SK-N-DZ (cell line): ENCODE data around the gene PSMG4.
"Not testable (repeated sequence)": the region's sequence is repeated elsewhere in the genome, so short reads cannot be mapped to it uniquely, and the experiment has no call there.

Experiments
- DNase-seq: peaks from one replicate; pipeline ENCODE4 v3.0.0-alpha.2; 2015; ENCODE audit warnings: low spot score

PSMG4 gene

GRCh38 chr6:3230256-3230882, 28.4 kb upstream of the PSMG4 start:
- no peak for DNase-seq

- peak; percentile 73 for DNase-seq
Measured at GRCh38 chr6:3230900-3231246, 27.9 kb upstream of the PSMG4 start.

- peak; percentile 87 for DNase-seq
Measured at GRCh38 chr6:3231247-3232016, 27.3 kb upstream of the PSMG4 start.

GRCh38 chr6:3232017-3232945, 26.5 kb upstream of the PSMG4 start:
- no peak for DNase-seq

- DNase-seq = no peak
Measured at GRCh38 chr6:3233321-3233720, 25.4 kb upstream of the PSMG4 start.

GRCh38 chr6:3233904-3234303, 24.8 kb upstream of the PSMG4 start:
- no peak for DNase-seq

- no peak for DNase-seq
Measured at GRCh38 chr6:3235486-3235885, 23.3 kb upstream of the PSMG4 start.

DNA sequence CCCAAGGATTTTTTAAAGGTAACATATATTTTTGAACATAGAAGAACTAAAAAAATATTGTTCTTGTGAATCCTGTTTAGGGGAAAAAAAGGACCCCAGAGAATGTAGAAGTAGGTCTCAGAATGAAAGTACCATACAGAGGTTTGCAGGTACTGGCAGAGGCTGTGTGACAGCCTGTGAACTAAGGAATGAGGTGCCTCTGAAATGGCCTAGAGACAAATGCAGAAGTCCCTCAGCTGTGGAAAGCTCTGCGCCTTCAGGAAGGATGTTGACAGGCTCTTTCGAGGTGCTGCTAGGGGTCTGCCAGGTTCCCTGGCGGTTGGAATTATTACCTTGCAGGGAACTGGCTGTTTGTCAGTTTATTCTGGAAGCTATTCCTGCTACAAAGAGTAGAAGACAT, 22.7 kb upstream of the PSMG4 start:
- no peak for DNase-seq

DNA sequence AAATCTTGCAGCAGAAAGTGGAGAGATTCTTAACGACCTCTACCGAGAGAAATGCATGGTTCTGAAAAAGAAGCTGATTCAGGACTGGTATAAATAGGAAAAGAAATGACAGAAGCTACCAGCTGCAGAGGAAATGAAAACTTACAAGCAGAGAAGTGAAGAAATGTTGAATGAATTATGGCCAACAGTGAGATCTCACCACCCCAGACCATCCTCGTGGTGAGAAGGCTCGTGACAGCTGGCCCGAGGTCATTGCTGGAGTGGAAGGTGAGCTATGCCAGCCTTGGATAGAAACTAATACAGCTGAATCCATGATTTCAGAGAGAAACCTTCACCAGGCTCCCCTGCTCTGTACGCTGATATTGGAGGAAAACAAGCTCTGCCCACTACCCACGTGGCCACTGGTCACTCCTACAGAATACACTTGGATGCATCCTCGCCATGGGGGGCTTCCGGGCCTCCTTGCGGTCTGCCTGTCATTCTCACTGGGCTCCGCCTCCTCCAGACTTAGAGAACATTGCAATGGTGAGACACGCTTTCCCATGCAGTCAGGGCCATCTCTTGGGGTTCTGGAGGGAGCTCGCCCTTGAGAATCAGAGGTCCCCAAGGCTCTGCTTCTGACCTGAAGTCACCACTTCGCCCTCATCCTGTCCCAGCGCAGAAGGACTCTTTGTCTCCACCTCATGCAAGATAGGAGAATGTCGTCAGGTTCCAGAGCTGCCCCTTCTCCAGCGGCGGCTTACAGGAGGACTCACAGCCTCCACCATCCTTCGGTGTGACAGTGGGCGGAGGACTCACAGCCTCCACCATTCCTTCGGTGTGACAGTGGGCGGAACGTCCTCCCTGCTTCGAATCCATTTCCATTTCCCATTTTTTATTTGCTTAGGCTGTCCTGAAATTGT, 20.7 kb upstream of the PSMG4 start:
- no peak for DNase-seq

DNA sequence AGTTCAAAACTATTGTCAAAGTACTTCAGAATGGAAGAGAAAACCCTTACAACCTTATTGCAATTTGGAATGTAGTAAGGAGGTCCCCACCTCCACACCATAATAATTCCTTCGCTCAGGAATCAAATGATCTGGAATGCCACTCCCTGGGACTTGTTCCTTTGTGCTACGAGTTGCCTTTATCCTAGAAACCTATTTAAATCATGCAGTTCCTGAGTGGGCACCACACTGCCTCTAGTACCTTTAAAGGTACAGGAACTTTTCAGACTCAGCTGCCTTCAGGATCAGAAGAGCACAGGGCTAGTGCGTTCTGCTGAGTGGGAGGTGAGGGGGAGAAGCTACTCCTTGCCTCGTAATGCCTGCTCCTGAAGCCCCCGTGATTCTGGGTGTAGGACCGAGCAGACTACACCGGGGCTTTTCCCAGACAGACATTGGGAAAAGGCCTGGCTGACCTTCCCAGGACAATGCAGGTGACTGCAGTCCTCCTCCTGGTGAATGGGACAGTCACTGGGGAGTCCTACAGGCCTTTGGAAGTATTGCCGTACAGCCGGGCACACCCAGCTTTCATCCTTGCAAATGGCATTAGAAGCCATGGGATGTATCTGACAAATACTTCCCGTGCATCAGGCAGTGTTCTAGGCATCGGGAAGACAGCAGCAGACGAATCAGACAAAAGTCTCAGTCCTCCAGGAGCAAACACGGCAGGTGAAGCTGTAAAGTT, 19.5 kb upstream of the PSMG4 start:
- no peak for DNase-seq

GRCh38 chr6:3240595-3240994, 18.2 kb upstream of the PSMG4 start:
- no peak for DNase-seq

- DNase-seq = not testable (repeated sequence)
Measured at GRCh38 chr6:3241745-3242144, 17.0 kb upstream of the PSMG4 start.

GRCh38 chr6:3242768-3243167, 16.0 kb upstream of the PSMG4 start:
- DNase-seq = no peak

DNA sequence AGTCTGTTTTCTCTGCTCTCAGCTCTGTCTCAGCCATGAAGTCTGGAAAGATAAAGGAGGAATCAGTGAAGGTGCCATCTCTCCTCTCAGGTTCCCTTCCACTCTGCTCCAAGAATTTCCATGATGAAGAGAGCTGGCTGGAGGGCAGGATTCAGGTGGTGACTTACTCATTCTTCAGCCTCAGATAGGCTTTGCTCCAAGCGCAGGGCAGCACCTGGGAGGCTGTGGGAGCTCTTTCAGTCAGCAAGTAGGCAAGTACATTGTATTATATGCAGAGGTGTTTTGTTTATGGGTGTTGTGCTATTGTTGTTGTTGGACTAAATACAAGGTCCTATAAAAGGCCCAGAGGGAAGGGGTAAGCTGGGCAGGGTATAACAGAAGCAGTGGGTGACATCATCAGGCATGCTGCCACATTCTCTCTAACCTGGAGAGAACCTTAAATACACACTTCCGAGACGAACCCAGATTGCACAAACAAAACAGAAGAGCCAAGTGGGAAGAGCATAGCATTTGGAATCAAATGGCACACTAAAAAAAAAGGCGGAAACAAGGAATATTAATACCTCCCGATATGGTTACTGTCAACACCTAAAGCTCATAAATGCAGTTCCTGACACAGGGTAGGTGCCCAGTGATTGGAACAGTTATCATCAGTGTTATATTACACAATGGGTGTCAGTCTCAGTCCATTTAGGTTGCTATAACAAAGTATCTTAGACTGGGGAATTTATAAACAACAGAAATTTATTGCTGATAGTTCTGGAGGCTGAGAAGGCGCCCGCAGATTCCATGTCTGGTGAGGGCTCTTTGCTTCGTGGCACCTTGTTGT, 14.5 kb upstream of the PSMG4 start:
- DNase-seq = no peak

- DNase-seq = not testable (repeated sequence)
Measured at GRCh38 chr6:3244832-3245161, 13.9 kb upstream of the PSMG4 start.

DNA sequence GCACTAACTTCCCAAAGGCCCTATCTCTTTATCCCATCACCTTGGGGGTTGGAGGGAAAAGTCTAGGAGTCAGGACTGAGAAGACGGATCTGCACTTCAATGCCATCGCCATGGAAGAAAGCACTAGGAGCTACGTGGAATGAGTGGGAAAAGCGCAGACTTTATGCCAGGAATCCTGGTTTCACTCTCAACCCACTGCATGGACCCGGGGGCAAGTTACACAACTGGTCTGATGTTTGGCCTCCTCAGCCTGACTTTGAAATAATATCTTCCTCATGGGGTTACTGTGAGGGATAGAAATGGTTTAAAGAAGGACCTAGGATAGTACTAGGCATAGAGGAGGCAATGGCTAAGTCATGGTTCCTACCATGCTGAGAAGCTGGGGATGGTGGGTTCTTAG, 13.5 kb upstream of the PSMG4 start:
- no peak for DNase-seq

- peak; percentile 69 for DNase-seq
Measured at GRCh38 chr6:3247255-3248146, 11.2 kb upstream of the PSMG4 start.

GRCh38 chr6:3249821-3250220, 8.9 kb upstream of the PSMG4 start:
- no peak for DNase-seq

- no peak for DNase-seq
Measured at GRCh38 chr6:3250231-3250675, 8.5 kb upstream of the PSMG4 start.
